HG03066 (cell line): Measurements from ENCODE around the gene TLE3.

ENCODE experiments used
- ATAC-seq: cut with Tn5 transposase; IDR thresholded peaks from one replicate; pipeline ENCODE4 v1.9.1; 2021; ENCODE audit warnings: low read depth; ENCODE audit not compliant: unreplicated experiment

The TLE3 gene

GRCh38 chr15:70053001-70053715, 44.6 kb downstream of the TLE3 start:
- ATAC-seq = no peak

- no peak for ATAC-seq
Measured at GRCh38 chr15:70051948-70052633, 45.6 kb downstream of the TLE3 start.

GRCh38 chr15:70050970-70051369, 46.7 kb downstream of the TLE3 start:
- no peak for ATAC-seq

GRCh38 chr15:70050441-70050840, 47.3 kb downstream of the TLE3 start:
- ATAC-seq = no peak

- no peak for ATAC-seq
Measured at GRCh38 chr15:70049701-70050301, 47.9 kb downstream of the TLE3 start.

GRCh38 chr15:70048578-70049514, 48.9 kb downstream of the TLE3 start:
- no peak for ATAC-seq

GRCh38 chr15:70048198-70048565, 49.5 kb downstream of the TLE3 start:
- ATAC-seq = no peak

GRCh38 chr15:70047386-70048197, 50.1 kb downstream of the TLE3 start:
- ATAC-seq = no peak

- no peak for ATAC-seq
Measured at GRCh38 chr15:70046679-70047369, 50.9 kb downstream of the TLE3 start.

- ATAC-seq = no peak
Measured at GRCh38 chr15:70045045-70045444, 52.7 kb downstream of the TLE3 start.

- ATAC-seq = no peak
Measured at GRCh38 chr15:70044168-70044567, 53.5 kb downstream of the TLE3 start.

GRCh38 chr15:70043590-70043989, 54.1 kb downstream of the TLE3 start:
- ATAC-seq = no peak

- no peak for ATAC-seq
Measured at GRCh38 chr15:70042553-70043214, 55.0 kb downstream of the TLE3 start.

GRCh38 chr15:70039917-70040316, 57.8 kb downstream of the TLE3 start:
- ATAC-seq = no peak

GRCh38 chr15:70038730-70039392, 58.9 kb downstream of the TLE3 start:
- no peak for ATAC-seq

GRCh38 chr15:70037292-70037640, 60.5 kb downstream of the TLE3 start:
- ATAC-seq = no peak

- ATAC-seq = peak; percentile 72
Measured at GRCh38 chr15:70036585-70037291, 61.0 kb downstream of the TLE3 start.

- peak; percentile 48 for ATAC-seq
Measured at GRCh38 chr15:70035719-70036077, 62.0 kb downstream of the TLE3 start.
